Calu3 (cell line): Measurements from ENCODE around the gene SRPRA. TPM values are rescaled to one million over a fixed set of nuclear protein-coding genes. Genes with fewer than 3 reads are reported as not detected.
A peak's percentile ranks its signal among the peaks of the same experiment; 100 is the strongest.

Experiments used
- BruUV-seq: library from RNA; stranded (reverse); fragments of 400-500 nt; replicated peaks from 2 replicates; lab custom pipeline; 2021; lab: Mats Ljungman, UMichigan
- CTCF ChIA-PET: fragments of 300-600 bp; sonication (Branson Sonifier 250); formaldehyde crosslinking; loops from one replicate; lab custom pipeline; 2022; ENCODE audit warnings: antibody characterized with exemption; lab: Charles Lee
- DNase-seq: peaks from one replicate; pipeline ENCODE4 v3.0.0; 2022
- H3K27ac Mint-ChIP-seq: one replicate; pipeline ENCODE4 v1.8.0; 2022; ENCODE audit warnings: mixed read lengths; ENCODE audit not compliant: unreplicated experiment
- H3K27me3 Mint-ChIP-seq: one replicate; pipeline ENCODE4 v1.8.0; 2022; ENCODE audit warnings: mixed read lengths; ENCODE audit not compliant: unreplicated experiment
- H3K36me3 Mint-ChIP-seq: one replicate; pipeline ENCODE4 v1.8.0; 2022; ENCODE audit warnings: mild to moderate bottlenecking, moderate library complexity, mixed read lengths; ENCODE audit not compliant: insufficient read depth, unreplicated experiment
- H3K4me1 Mint-ChIP-seq: one replicate; pipeline ENCODE4 v1.8.0; 2022; ENCODE audit warnings: mild to moderate bottlenecking, low read depth, mixed read lengths; ENCODE audit not compliant: unreplicated experiment
- H3K4me3 Mint-ChIP-seq: one replicate; pipeline ENCODE4 v1.8.0; 2022; ENCODE audit warnings: mild to moderate bottlenecking, low read depth, moderate library complexity, mixed read lengths; ENCODE audit not compliant: unreplicated experiment
- H3K9me3 Mint-ChIP-seq: one replicate; pipeline ENCODE4 v1.8.0; 2022; ENCODE audit warnings: low read depth, mixed read lengths; ENCODE audit not compliant: unreplicated experiment
- CTCF ChIP-seq: fragments of 200-600 bp; IDR thresholded peaks from one replicate; pipeline ENCODE4 v1.8.0; 2022; ENCODE audit warnings: antibody characterized with exemption; ENCODE audit not compliant: unreplicated experiment
- intact Hi-C: fragments of 100-400 bp; cut with micrococcal nuclease; formaldehyde crosslinking; loops from one replicate; pipeline ENCODE4 v1.10.0; 2022; ENCODE audit not compliant: unreplicated experiment
- total RNA-seq: library from RNA; stranded (reverse); gene quantifications from 2 replicates; pipeline ENCODE4 v1.2.3, GENCODE V29; 2022

SRPRA gene
- total RNA-seq, 1 experiment from 2014 or later, result 66.4 TPM

GRCh38 chr11:126303623-126304456 is 35.1 kb upstream of the SRPRA start, which contains the start of gene DCPS:
Gene DCPS (plus strand): TSS chr11:126304060. CDS start chr11:126304081, 21 bp downstream.
- Mint-ChIP-seq H3K27ac (peak within 1 kb of the TSS; percentile 50), H3K4me1 (peaks cover 8% of the 10 kb centered on the region), H3K4me3 (peak within 1 kb of the TSS; percentile 86), H3K36me3 (peaks cover 15% of the 10 kb centered on the region), H3K9me3 (no peaks in the 10 kb centered on the region), H3K27me3 (no peaks in the 10 kb centered on the region)
- CTCF ChIA-PET, result interaction anchor here (0.6 to 1.4 kb wide), 2 partner anchors 11 to 114 kb away, joined by 3 to 4 read pairs; no protein-coding TSS in a partner anchor
- DNase-seq, result peak; percentile 90
- intact Hi-C loops, result loop anchor here (10.0 kb wide), 1 partner anchor 301 kb away; no protein-coding TSS in a partner anchor
- BruUV-seq, result TSS peak; percentile 79
- TF ChIP-seq CTCF, result no peak

GRCh38 chr11:126297004-126297403 is 28.3 kb upstream of the SRPRA start:
- no peaks in the 10 kb centered on the region for H3K27me3 Mint-ChIP-seq
- intact Hi-C loops, result no loop called here
- H3K27ac Mint-ChIP-seq, result no peak overlapping the region
- no peaks in the 10 kb centered on the region for H3K4me1 Mint-ChIP-seq
- BruUV-seq, result no TSS peak
- H3K36me3 Mint-ChIP-seq, result peaks cover 10% of the 10 kb centered on the region
- H3K9me3 Mint-ChIP-seq, result no peaks in the 10 kb centered on the region
- no peak for DNase-seq
- no peak for TF ChIP-seq CTCF
- CTCF ChIA-PET, result no interaction called here
- no peak overlapping the region for H3K4me3 Mint-ChIP-seq

- no TSS peak for BruUV-seq
- intact Hi-C loops, result no loop called here
- Mint-ChIP-seq H3K4me1 (no peaks in the 10 kb centered on the region), H3K27me3 (no peaks in the 10 kb centered on the region), H3K4me3 (no peak overlapping the region), H3K27ac (no peak overlapping the region), H3K9me3 (no peaks in the 10 kb centered on the region), H3K36me3 (peaks cover 10% of the 10 kb centered on the region)
- CTCF ChIA-PET, result interaction anchor here (0.9 kb wide), 1 partner anchor 10 kb away, joined by 3 read pairs; the partner anchor contains the start of gene DCPS
- TF ChIP-seq CTCF, result no peak
- no peak for DNase-seq
Observed at GRCh38 chr11:126293726-126294125, 25.0 kb upstream of the SRPRA start.

- Mint-ChIP-seq H3K4me1 (no peaks in the 10 kb centered on the region), H3K27me3 (no peaks in the 10 kb centered on the region), H3K27ac (no peak overlapping the region), H3K4me3 (no peak overlapping the region), H3K36me3 (peaks cover 10% of the 10 kb centered on the region), H3K9me3 (no peaks in the 10 kb centered on the region)
- CTCF ChIA-PET, result no interaction called here
- DNase-seq, result no peak
- BruUV-seq, result no TSS peak
- intact Hi-C loops, result no loop called here
- no peak for TF ChIP-seq CTCF
Observed at GRCh38 chr11:126290887-126291286, 22.2 kb upstream of the SRPRA start.
